ENCODE measurements around the gene FMO5.

- TF ChIP-seq TAF1 (IDR thresholded peaks at IDR 0.05; ENCODE audit: borderline replicate concordance, low read depth, low read length) (no peak), SP1 (IDR thresholded peaks at IDR 0.05; ENCODE audit: low read depth, low read length) (no peak), EP300 (IDR thresholded peaks at IDR 0.05; ENCODE audit: borderline replicate concordance in 1 of 2, control insufficient read depth in 1 of 2, low read depth in 2 of 2, low read length in 2 of 2) (no peak), ATF2 (IDR thresholded peaks at IDR 0.05; ENCODE audit: low read length) (no peak), POLR2AphosphoS5 (IDR thresholded peaks at IDR 0.05; ENCODE audit: low read length) (no peak), CREM (IDR thresholded peaks at IDR 0.05; ENCODE audit: low read depth) (no peak), CTCF (IDR thresholded peaks at IDR 0.05 in 2 of 3, conservative IDR thresholded peaks at IDR 0.05 in 1 of 3; ENCODE audit: control insufficient read depth in 2 of 3, extremely low read depth in 1 of 3, insufficient read depth in 1 of 3, low read depth in 3 of 3, low read length in 3 of 3) (no peak), HDAC2 (IDR thresholded peaks at IDR 0.05) (no peak), JUND (IDR thresholded peaks at IDR 0.05; ENCODE audit: low read depth, low read length) (no peak)
- TF ChIP-seq, protein P1, sequence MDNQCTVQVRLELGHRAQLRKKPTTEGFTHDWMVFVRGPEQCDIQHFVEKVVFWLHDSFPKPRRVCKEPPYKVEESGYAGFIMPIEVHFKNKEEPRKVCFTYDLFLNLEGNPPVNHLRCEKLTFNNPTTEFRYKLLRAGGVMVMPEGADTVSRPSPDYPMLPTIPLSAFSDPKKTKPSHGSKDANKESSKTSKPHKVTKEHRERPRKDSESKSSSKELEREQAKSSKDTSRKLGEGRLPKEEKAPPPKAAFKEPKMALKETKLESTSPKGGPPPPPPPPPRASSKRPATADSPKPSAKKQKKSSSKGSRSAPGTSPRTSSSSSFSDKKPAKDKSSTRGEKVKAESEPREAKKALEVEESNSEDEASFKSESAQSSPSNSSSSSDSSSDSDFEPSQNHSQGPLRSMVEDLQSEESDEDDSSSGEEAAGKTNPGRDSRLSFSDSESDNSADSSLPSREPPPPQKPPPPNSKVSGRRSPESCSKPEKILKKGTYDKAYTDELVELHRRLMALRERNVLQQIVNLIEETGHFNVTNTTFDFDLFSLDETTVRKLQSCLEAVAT (IDR thresholded peaks at IDR 0.05), result no peak
Measured at GRCh38 chr1:147208619-147209018, 16.5 kb downstream of the FMO5 start.

Measured in GM12878 (cell line).